Parathyroid adenoma (tissue), 2 donors: Measurements from ENCODE around the gene CCSER2.

Experiments used
- H2AFZ ChIP-seq: fragments of 300-600 bp; sonication (generic); one replicate; pipeline ENCODE4 v1.7.0; 2017; ENCODE audit warnings: antibody characterized with exemption, mild to moderate bottlenecking
- H3K27ac ChIP-seq: fragments of 300-600 bp; sonication (generic); one replicate; pipeline ENCODE4 v1.7.0; 2017
- H3K27me3 ChIP-seq: fragments of 300-600 bp; sonication (generic); one replicate; pipeline ENCODE4 v1.7.0; 2017; ENCODE audit warnings: low read length; ENCODE audit not compliant: control insufficient read depth, insufficient read depth
- H3K36me3 ChIP-seq: fragments of 300-600 bp; sonication (generic); one replicate; pipeline ENCODE4 v1.7.0; 2017; ENCODE audit warnings: low read length; ENCODE audit not compliant: control insufficient read depth, insufficient read depth
- H3K4me1 ChIP-seq: fragments of 300-600 bp; sonication (generic); one replicate; pipeline ENCODE4 v1.7.0; 2017; ENCODE audit warnings: control low read depth
- H3K4me2 ChIP-seq: fragments of 300-600 bp; sonication (generic); one replicate; pipeline ENCODE4 v1.7.0; 2017; ENCODE audit warnings: low read length
- H3K4me3 ChIP-seq: fragments of 300-600 bp; sonication (generic); one replicate; pipeline ENCODE4 v1.7.0; 2017; ENCODE audit warnings: low read depth, low read length
- H3K79me2 ChIP-seq: fragments of 300-600 bp; sonication (generic); one replicate; pipeline ENCODE4 v1.7.0; 2017; ENCODE audit warnings: control low read depth
- H3K9ac ChIP-seq: fragments of 300-600 bp; sonication (generic); one replicate; pipeline ENCODE4 v1.7.0; 2017; ENCODE audit warnings: mild to moderate bottlenecking
- H3K9me3 ChIP-seq: fragments of 300-600 bp; sonication (generic); one replicate; pipeline ENCODE4 v1.7.0; 2017; ENCODE audit warnings: low read length; ENCODE audit not compliant: control insufficient read depth
- TF ChIP-seq, protein P1 (sequence below): fragments of 300-600 bp; sonication (generic); IDR thresholded peaks from one replicate; pipeline ENCODE4 v1.7.0; 2017; ENCODE audit warnings: antibody characterized with exemption, mild to moderate bottlenecking
- donor health status: primary hyperparathyroidism.

CCSER2 gene

DNA sequence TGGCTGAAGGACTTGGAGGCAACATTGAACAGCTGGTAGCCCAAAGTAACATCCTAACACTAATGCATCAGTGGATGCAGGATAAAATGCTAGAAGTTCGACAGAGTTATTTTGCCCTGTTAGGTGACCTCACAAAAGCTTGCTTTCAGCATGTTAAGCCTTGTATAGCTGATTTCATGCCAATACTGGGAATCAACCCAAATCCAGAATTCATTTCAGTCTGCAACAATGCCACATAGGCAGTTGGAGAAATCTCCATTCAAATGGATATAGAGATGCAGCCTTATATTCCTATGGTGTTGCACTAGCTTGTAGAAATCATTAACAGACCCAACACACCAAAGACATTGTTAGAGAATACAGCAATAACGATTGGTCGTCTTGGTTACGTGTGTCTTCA lies 62.9 kb downstream of the CCSER2 start:
- H3K4me2 ChIP-seq: no peak overlapping the region
- H3K4me3 ChIP-seq: no peak overlapping the region
- H2AFZ ChIP-seq: no peak overlapping the region
- H3K27ac ChIP-seq: no peak overlapping the region
- H3K4me1 ChIP-seq: peaks cover 12% of the 10 kb centered on the region
- no peaks in the 10 kb centered on the region for H3K27me3 ChIP-seq
- no peak overlapping the region for H3K9ac ChIP-seq
- no peaks in the 10 kb centered on the region for H3K9me3 ChIP-seq
- H3K79me2 ChIP-seq: peaks cover 24% of the 10 kb centered on the region
- TF ChIP-seq, protein P1, sequence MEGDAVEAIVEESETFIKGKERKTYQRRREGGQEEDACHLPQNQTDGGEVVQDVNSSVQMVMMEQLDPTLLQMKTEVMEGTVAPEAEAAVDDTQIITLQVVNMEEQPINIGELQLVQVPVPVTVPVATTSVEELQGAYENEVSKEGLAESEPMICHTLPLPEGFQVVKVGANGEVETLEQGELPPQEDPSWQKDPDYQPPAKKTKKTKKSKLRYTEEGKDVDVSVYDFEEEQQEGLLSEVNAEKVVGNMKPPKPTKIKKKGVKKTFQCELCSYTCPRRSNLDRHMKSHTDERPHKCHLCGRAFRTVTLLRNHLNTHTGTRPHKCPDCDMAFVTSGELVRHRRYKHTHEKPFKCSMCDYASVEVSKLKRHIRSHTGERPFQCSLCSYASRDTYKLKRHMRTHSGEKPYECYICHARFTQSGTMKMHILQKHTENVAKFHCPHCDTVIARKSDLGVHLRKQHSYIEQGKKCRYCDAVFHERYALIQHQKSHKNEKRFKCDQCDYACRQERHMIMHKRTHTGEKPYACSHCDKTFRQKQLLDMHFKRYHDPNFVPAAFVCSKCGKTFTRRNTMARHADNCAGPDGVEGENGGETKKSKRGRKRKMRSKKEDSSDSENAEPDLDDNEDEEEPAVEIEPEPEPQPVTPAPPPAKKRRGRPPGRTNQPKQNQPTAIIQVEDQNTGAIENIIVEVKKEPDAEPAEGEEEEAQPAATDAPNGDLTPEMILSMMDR: no peak
- no peaks in the 10 kb centered on the region for H3K36me3 ChIP-seq

DNA sequence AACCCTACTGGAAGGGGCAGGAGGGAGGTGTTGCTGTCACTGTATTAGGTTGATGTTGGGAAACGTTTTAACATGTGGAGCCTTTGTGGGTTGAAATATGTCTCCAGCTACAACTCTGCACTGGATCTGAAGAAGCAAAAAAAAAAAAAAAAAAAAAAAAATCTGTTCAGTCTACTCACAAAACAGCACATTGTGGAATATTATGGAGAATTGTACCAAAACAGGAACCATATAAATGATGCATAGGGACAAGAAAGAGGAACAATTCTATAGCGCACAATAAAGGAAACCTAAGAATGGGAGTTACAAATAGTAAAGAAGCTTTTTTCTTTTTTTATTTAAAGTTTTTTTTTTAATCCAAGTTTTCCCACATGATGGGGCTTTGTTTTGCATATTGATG lies 63.8 kb downstream of the CCSER2 start:
- Histone ChIP-seq H3K4me1 (peaks cover 12% of the 10 kb centered on the region), H2AFZ (no peak overlapping the region), H3K27ac (no peak overlapping the region), H3K4me2 (no peak overlapping the region), H3K27me3 (no peaks in the 10 kb centered on the region), H3K9ac (no peak overlapping the region), H3K36me3 (no peaks in the 10 kb centered on the region), H3K79me2 (peaks cover 20% of the 10 kb centered on the region), H3K9me3 (no peaks in the 10 kb centered on the region), H3K4me3 (no peak overlapping the region)
- TF ChIP-seq, protein P1: no peak

DNA sequence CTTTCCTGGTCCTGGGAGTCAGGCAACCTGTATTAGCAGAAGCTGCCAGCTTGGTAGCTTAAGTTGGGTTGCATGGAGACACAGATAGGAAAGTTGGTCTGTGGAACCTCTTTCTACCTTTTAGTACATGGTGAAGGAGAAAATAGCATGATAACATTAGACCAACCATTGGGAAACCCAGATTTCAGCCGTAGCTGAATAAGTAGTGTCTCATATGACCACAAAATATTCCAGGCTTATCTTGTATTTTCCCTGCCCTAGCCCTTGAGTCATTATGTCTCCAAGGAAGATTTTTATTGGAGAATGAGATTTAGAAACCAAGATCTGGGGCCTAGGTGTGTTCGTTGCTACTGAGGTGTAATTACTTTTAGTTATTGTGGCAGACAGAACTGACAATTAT lies 67.2 kb downstream of the CCSER2 start:
- H3K36me3 ChIP-seq: no peaks in the 10 kb centered on the region
- no peak overlapping the region for H2AFZ ChIP-seq
- no peaks in the 10 kb centered on the region for H3K27me3 ChIP-seq
- peaks cover 26% of the 10 kb centered on the region for H3K79me2 ChIP-seq
- no peak overlapping the region for H3K4me3 ChIP-seq
- no peaks in the 10 kb centered on the region for H3K9me3 ChIP-seq
- peaks cover 11% of the 10 kb centered on the region for H3K4me1 ChIP-seq
- no peak overlapping the region for H3K9ac ChIP-seq
- TF ChIP-seq, protein P1: no peak
- H3K4me2 ChIP-seq: no peak overlapping the region
- H3K27ac ChIP-seq: no peak overlapping the region

DNA sequence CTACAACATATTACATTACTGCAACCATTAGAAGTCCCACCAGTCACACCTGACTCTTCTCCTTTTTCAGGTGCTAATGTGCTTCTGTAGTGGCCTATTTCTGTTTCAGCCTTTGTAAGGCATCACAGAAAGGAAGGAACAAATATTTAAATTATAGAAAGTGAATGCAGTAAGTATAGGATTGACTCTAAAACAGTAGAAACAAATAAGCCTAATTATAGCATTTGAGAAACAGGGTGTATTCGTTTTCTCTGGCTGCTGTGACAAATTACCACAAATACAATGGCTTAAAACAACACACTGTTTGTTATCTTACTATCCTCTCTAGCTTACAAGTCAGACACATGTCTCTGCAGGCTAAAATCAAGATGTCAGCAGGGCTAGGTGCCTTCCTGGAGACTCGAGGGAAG lies 69.4 kb downstream of the CCSER2 start:
- no peak overlapping the region for H3K9ac ChIP-seq
- TF ChIP-seq, protein P1: no peak
- no peaks in the 10 kb centered on the region for H3K27me3 ChIP-seq
- peaks cover 8% of the 10 kb centered on the region for H3K4me1 ChIP-seq
- no peak overlapping the region for H3K4me2 ChIP-seq
- peaks cover 23% of the 10 kb centered on the region for H3K79me2 ChIP-seq
- no peak overlapping the region for H3K4me3 ChIP-seq
- no peaks in the 10 kb centered on the region for H3K9me3 ChIP-seq
- no peaks in the 10 kb centered on the region for H3K36me3 ChIP-seq
- H3K27ac ChIP-seq: no peak overlapping the region
- no peak overlapping the region for H2AFZ ChIP-seq

DNA sequence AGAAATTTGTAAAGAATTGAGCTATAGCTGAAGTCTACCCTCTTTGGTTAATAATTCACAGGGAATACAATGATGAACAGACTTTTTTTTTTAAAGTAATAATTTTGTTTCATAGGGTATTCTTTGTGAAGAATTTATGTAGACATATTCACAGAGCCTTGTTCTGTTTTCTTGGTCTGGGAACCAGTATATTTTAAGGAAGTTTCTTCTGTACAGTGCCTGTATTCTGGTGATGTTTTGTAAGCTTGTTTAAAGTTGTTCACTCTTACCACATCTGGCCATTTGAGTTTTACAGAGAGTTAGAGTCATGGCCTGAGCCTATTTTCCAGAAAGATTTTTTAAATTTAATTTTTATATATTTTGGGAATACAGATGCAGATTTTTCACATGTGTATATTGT lies 70.3 kb downstream of the CCSER2 start:
- Histone ChIP-seq H3K27ac (no peak overlapping the region), H3K4me2 (no peak overlapping the region), H3K9me3 (no peaks in the 10 kb centered on the region), H3K4me1 (peaks cover 8% of the 10 kb centered on the region), H3K36me3 (no peaks in the 10 kb centered on the region), H3K79me2 (peaks cover 27% of the 10 kb centered on the region), H3K27me3 (no peaks in the 10 kb centered on the region), H2AFZ (no peak overlapping the region), H3K4me3 (no peak overlapping the region), H3K9ac (no peak overlapping the region)
- TF ChIP-seq, protein P1: no peak
